ENCODE measurements around the gene CCDC60.

CCDC60 gene

DNA sequence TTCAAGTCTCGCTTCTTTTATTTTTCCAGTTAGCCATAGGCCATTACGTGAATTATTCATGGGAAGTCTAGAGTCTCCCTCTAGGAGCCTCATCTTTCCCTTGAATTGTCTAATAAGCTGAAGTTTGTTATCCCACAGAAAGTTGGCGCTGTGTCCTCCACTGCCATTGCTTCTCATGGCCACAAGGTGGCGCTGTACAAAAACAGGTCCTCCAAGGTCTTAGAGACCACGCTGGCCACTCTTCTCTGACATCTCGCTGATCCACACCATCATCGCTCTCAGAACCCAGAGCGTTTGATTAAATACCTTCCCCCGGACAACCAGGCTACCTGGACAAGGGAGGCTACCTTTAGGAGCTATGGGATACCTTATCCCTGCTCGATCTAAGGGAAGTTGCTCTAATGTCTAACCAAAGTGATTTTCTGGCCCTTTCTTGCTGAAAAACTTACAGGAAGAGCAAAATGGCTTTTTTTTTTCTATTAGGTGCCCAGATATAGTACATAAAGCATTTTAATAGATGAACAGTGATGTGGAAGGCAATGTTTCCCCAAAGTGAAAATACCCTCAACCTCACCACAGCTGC, 110.0 kb downstream of the CCDC60 start:
- Histone ChIP-seq H3K9ac (ENCODE audit: low read length) (no peak overlapping the region), H4K5ac (ENCODE audit: low read length) (no peak overlapping the region), H2AK5ac (ENCODE audit: low read length) (no peak overlapping the region), H3K4ac (ENCODE audit: low read depth, low read length) (no peak overlapping the region), H3K79me1 (ENCODE audit: low read length) (no peaks in the 10 kb centered on the region), H4K8ac (ENCODE audit: low read depth, low read length) (no peak overlapping the region), H2BK15ac (replicated peaks; ENCODE audit: low read depth) (no peak overlapping the region), H3K4me1 (ENCODE audit: control insufficient read depth, low read depth, low read length) (no peaks in the 10 kb centered on the region), H3K4me3 (ENCODE audit: low read length) (no peak overlapping the region), H2BK5ac (ENCODE audit: low read length) (no peak overlapping the region), H3K4me2 (ENCODE audit: low read length) (no peak overlapping the region), H2BK120ac (ENCODE audit: low read depth, low read length) (no peak overlapping the region), H3K27ac (ENCODE audit: low read depth, low read length) (no peak overlapping the region), H3K23ac (ENCODE audit: low read length) (no peak overlapping the region), H3K18ac (ENCODE audit: low read length) (no peak overlapping the region), H3K79me2 (ENCODE audit: control insufficient read depth, insufficient read depth, low read length) (no peaks in the 10 kb centered on the region), H3K56ac (ENCODE audit: low read length) (no peak overlapping the region), H3K36me3 (ENCODE audit: control insufficient read depth, insufficient read depth, low read length) (no peaks in the 10 kb centered on the region), H3K27me3 (ENCODE audit: insufficient read depth, low read length, poor library complexity) (no peaks in the 10 kb centered on the region)
- peak; percentile 88 for DNase-seq
- WGBS (ENCODE audit: extremely low coverage, insufficient coverage, low lambda C conversion rate) = no CpG with 5 or more reads among the region's 10 CpGs

DNA sequence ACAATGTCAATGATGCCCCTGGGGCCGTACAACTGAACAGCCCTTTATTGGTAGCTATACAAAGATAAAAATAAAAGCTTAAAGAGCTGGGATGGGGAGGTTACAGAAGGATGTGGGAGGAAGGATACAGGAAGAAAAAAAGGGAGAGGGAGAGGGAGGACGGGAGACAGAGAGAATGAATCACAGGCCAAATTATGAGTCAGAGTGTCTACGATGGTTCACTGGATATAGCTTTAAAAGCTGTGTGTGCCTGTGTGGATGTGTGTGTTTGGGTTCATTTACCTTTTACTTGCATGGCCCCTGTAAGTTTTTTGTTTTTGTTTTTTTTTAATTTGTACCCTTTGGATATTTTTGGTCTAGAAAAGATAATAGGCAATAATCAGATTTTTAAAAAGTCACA, 111.9 kb downstream of the CCDC60 start:
- no peak overlapping the region for H3K18ac ChIP-seq (ENCODE audit: low read length)

DNA sequence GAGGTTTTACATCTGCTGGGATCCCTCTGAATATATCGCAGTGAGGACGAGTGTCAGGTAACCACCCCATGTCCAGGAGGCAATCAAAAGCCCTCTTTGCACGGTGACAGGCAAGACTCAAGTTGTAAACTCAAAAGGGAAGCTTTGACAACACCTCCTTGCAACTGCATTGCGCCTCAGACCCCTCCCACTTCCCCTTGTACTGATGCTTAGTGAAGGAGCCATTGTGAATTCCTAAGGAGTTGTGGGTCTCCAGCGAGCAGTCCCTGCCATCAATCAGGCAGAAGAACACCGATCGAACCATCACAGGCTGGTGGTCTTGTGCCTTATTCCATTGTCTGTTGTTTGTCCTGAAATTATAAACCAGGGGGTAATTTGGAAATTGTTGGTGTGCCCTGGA, 112.6 kb downstream of the CCDC60 start:
- H3K36me3 ChIP-seq (ENCODE audit: control insufficient read depth, insufficient read depth, low read length) = no peaks in the 10 kb centered on the region
- no peak overlapping the region for H2BK15ac ChIP-seq (replicated peaks; ENCODE audit: low read depth)
- DNase-seq = peak; percentile 10
- no peaks in the 10 kb centered on the region for H3K79me2 ChIP-seq (ENCODE audit: control insufficient read depth, insufficient read depth, low read length)
- H2BK120ac ChIP-seq (ENCODE audit: low read depth, low read length) = no peak overlapping the region
- H2BK5ac ChIP-seq (ENCODE audit: low read length) = no peak overlapping the region
- no CpG with 5 or more reads among the region's 7 CpGs for WGBS (ENCODE audit: extremely low coverage, insufficient coverage, low lambda C conversion rate)
- H4K5ac ChIP-seq (ENCODE audit: low read length) = no peak overlapping the region
- no peak overlapping the region for H2AK5ac ChIP-seq (ENCODE audit: low read length)
- no peak overlapping the region for H3K56ac ChIP-seq (ENCODE audit: low read length)
- no peaks in the 10 kb centered on the region for H3K27me3 ChIP-seq (ENCODE audit: insufficient read depth, low read length, poor library complexity)
- H3K23ac ChIP-seq (ENCODE audit: low read length) = no peak overlapping the region
- no peak overlapping the region for H3K4me3 ChIP-seq (ENCODE audit: low read length)
- no peak overlapping the region for H3K4ac ChIP-seq (ENCODE audit: low read depth, low read length)
- no peak overlapping the region for H4K8ac ChIP-seq (ENCODE audit: low read depth, low read length)
- no peak overlapping the region for H3K4me2 ChIP-seq (ENCODE audit: low read length)
- no peak overlapping the region for H3K9ac ChIP-seq (ENCODE audit: low read length)
- H3K79me1 ChIP-seq (ENCODE audit: low read length) = no peaks in the 10 kb centered on the region
- H3K4me1 ChIP-seq (ENCODE audit: control insufficient read depth, low read depth, low read length) = no peaks in the 10 kb centered on the region
- H3K18ac ChIP-seq (ENCODE audit: low read length) = no peak overlapping the region
- H3K27ac ChIP-seq (ENCODE audit: low read depth, low read length) = no peak overlapping the region

More for the DNA sequence above, 111.9 kb downstream of the CCDC60 start:
- no peak overlapping the region for H3K27ac ChIP-seq (ENCODE audit: low read depth, low read length)
- no CpG with 5 or more reads among the region's 3 CpGs for WGBS (ENCODE audit: extremely low coverage, insufficient coverage, low lambda C conversion rate)
- H3K4ac ChIP-seq (ENCODE audit: low read depth, low read length) = no peak overlapping the region
- H3K4me3 ChIP-seq (ENCODE audit: low read length) = no peak overlapping the region
- no peaks in the 10 kb centered on the region for H3K79me2 ChIP-seq (ENCODE audit: control insufficient read depth, insufficient read depth, low read length)
- no peak overlapping the region for H2BK120ac ChIP-seq (ENCODE audit: low read depth, low read length)
- no peak overlapping the region for H2BK15ac ChIP-seq (replicated peaks; ENCODE audit: low read depth)
- H2BK5ac ChIP-seq (ENCODE audit: low read length) = no peak overlapping the region
- H3K36me3 ChIP-seq (ENCODE audit: control insufficient read depth, insufficient read depth, low read length) = no peaks in the 10 kb centered on the region
- no peaks in the 10 kb centered on the region for H3K79me1 ChIP-seq (ENCODE audit: low read length)
- H4K5ac ChIP-seq (ENCODE audit: low read length) = no peak overlapping the region
- no peaks in the 10 kb centered on the region for H3K27me3 ChIP-seq (ENCODE audit: insufficient read depth, low read length, poor library complexity)
- no peak overlapping the region for H3K23ac ChIP-seq (ENCODE audit: low read length)
- H4K8ac ChIP-seq (ENCODE audit: low read depth, low read length) = no peak overlapping the region
- no peaks in the 10 kb centered on the region for H3K4me1 ChIP-seq (ENCODE audit: control insufficient read depth, low read depth, low read length)
- H3K56ac ChIP-seq (ENCODE audit: low read length) = no peak overlapping the region
- no peak for DNase-seq
- H3K9ac ChIP-seq (ENCODE audit: low read length) = no peak overlapping the region
- H2AK5ac ChIP-seq (ENCODE audit: low read length) = no peak overlapping the region
- H3K4me2 ChIP-seq (ENCODE audit: low read length) = no peak overlapping the region

DNA sequence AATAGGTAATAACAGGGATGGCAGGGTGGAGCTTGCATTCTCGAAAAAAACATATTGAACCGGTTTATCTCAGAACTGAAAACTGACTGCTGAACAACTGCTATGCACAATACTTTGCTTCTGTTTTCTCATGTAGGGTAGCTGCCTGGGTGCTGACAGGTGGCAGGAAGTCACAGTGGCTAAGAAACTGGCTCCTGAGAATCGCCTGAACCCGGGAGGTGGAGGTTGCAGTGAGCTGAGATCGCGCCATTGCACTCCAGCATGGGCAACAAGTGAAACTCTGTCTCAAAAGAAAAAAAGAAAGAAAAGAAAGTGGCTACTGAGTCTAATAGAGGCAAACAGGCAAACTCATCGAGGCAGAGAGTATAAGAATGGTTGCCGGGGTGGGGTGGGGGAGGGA, 113.1 kb downstream of the CCDC60 start:
- Histone ChIP-seq H3K79me1 (ENCODE audit: low read length) (no peaks in the 10 kb centered on the region), H3K18ac (ENCODE audit: low read length) (no peak overlapping the region), H3K4me2 (ENCODE audit: low read length) (no peak overlapping the region), H3K79me2 (ENCODE audit: control insufficient read depth, insufficient read depth, low read length) (no peaks in the 10 kb centered on the region), H3K4me1 (ENCODE audit: control insufficient read depth, low read depth, low read length) (no peaks in the 10 kb centered on the region), H3K36me3 (ENCODE audit: control insufficient read depth, insufficient read depth, low read length) (no peaks in the 10 kb centered on the region), H3K4me3 (ENCODE audit: low read length) (no peak overlapping the region), H3K56ac (ENCODE audit: low read length) (no peak overlapping the region), H3K27ac (ENCODE audit: low read depth, low read length) (no peak overlapping the region), H3K27me3 (ENCODE audit: insufficient read depth, low read length, poor library complexity) (no peaks in the 10 kb centered on the region), H4K5ac (ENCODE audit: low read length) (no peak overlapping the region), H3K4ac (ENCODE audit: low read depth, low read length) (no peak overlapping the region), H2BK120ac (ENCODE audit: low read depth, low read length) (no peak overlapping the region), H2AK5ac (ENCODE audit: low read length) (no peak overlapping the region), H4K8ac (ENCODE audit: low read depth, low read length) (no peak overlapping the region), H2BK5ac (ENCODE audit: low read length) (no peak overlapping the region), H3K9ac (ENCODE audit: low read length) (no peak overlapping the region), H2BK15ac (replicated peaks; ENCODE audit: low read depth) (no peak overlapping the region), H3K23ac (ENCODE audit: low read length) (no peak overlapping the region)
- DNase-seq = no peak
- no CpG with 5 or more reads among the region's 8 CpGs for WGBS (ENCODE audit: extremely low coverage, insufficient coverage, low lambda C conversion rate)

DNA sequence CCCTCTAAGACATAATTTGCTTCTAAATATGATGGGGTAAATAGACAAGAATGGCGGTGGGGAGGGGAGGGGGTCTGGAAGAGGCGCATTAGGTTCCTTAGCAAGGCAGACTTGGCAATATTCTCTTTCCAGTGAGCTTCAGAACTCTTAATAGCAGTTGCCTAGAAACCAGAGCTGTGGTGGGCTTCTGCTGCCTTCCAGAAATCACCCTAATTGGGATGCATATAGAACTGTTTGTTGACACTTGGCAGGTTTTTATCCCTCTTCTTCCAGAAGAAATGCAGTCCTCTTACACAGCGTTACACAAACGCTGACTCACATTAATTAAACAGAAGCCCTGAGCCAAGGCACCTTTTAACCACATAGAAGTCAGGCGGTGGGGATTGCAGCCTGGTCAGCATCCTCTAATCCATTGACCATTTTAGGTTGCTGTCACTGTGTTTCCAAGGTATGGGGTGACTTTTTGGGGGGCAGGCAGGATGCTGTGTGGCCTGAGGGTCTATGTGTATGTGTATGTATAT, 114.1 kb downstream of the CCDC60 start:
- Histone ChIP-seq H4K8ac (ENCODE audit: low read depth, low read length) (no peak overlapping the region), H3K27me3 (ENCODE audit: insufficient read depth, low read length, poor library complexity) (no peaks in the 10 kb centered on the region), H3K4me1 (ENCODE audit: control insufficient read depth, low read depth, low read length) (no peaks in the 10 kb centered on the region), H2BK15ac (replicated peaks; ENCODE audit: low read depth) (no peak overlapping the region), H3K4me3 (ENCODE audit: low read length) (no peak overlapping the region), H3K9ac (ENCODE audit: low read length) (no peak overlapping the region), H3K27ac (ENCODE audit: low read depth, low read length) (no peak overlapping the region), H3K4ac (ENCODE audit: low read depth, low read length) (no peak overlapping the region), H3K18ac (ENCODE audit: low read length) (no peak overlapping the region), H2AK5ac (ENCODE audit: low read length) (no peak overlapping the region), H4K5ac (ENCODE audit: low read length) (no peak overlapping the region), H3K56ac (ENCODE audit: low read length) (no peak overlapping the region), H3K79me1 (ENCODE audit: low read length) (no peaks in the 10 kb centered on the region), H2BK5ac (ENCODE audit: low read length) (no peak overlapping the region), H3K23ac (ENCODE audit: low read length) (no peak overlapping the region), H3K4me2 (ENCODE audit: low read length) (no peak overlapping the region), H2BK120ac (ENCODE audit: low read depth, low read length) (no peak overlapping the region), H3K36me3 (ENCODE audit: control insufficient read depth, insufficient read depth, low read length) (no peaks in the 10 kb centered on the region), H3K79me2 (ENCODE audit: control insufficient read depth, insufficient read depth, low read length) (no peaks in the 10 kb centered on the region)
- DNase-seq = no peak
- no CpG with 5 or more reads among the region's 5 CpGs for WGBS (ENCODE audit: extremely low coverage, insufficient coverage, low lambda C conversion rate)

DNA sequence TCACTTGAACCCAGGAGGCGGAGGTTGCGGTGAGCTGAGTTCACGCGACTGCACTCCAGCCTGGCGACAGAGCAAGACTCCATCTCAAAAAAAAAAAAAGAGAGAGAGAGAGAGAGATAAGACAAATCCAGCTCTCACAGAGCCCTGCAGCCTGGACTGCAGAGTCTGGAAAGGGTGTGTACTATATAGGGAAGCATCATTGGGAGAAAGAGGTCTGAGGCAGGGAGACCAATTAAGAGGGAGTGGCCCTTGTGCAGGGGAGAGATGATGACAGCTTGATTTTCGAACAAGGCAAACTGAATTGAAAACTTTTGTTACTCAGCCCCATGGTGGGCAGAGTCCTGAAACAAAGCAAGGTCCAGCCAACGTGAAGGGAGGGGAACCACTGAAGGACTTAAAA, 116.2 kb downstream of the CCDC60 start:
- H3K27ac ChIP-seq (ENCODE audit: low read depth, low read length) = no peak overlapping the region
- no peaks in the 10 kb centered on the region for H3K36me3 ChIP-seq (ENCODE audit: control insufficient read depth, insufficient read depth, low read length)
- H3K4ac ChIP-seq (ENCODE audit: low read depth, low read length) = no peak overlapping the region
- H3K79me2 ChIP-seq (ENCODE audit: control insufficient read depth, insufficient read depth, low read length) = no peaks in the 10 kb centered on the region
- H4K8ac ChIP-seq (ENCODE audit: low read depth, low read length) = no peak overlapping the region
- no peak overlapping the region for H3K23ac ChIP-seq (ENCODE audit: low read length)
- H3K4me1 ChIP-seq (ENCODE audit: control insufficient read depth, low read depth, low read length) = no peaks in the 10 kb centered on the region
- H3K79me1 ChIP-seq (ENCODE audit: low read length) = no peaks in the 10 kb centered on the region
- WGBS (ENCODE audit: extremely low coverage, insufficient coverage, low lambda C conversion rate) = no CpG with 5 or more reads among the region's 7 CpGs
- no peak overlapping the region for H3K18ac ChIP-seq (ENCODE audit: low read length)
- H2AK5ac ChIP-seq (ENCODE audit: low read length) = no peak overlapping the region
- no peak overlapping the region for H2BK120ac ChIP-seq (ENCODE audit: low read depth, low read length)
- no peak for DNase-seq
- H3K27me3 ChIP-seq (ENCODE audit: insufficient read depth, low read length, poor library complexity) = no peaks in the 10 kb centered on the region
- H3K9ac ChIP-seq (ENCODE audit: low read length) = no peak overlapping the region
- H2BK15ac ChIP-seq (replicated peaks; ENCODE audit: low read depth) = no peak overlapping the region
- H3K4me2 ChIP-seq (ENCODE audit: low read length) = no peak overlapping the region
- H3K4me3 ChIP-seq (ENCODE audit: low read length) = no peak overlapping the region
- no peak overlapping the region for H4K5ac ChIP-seq (ENCODE audit: low read length)
- H2BK5ac ChIP-seq (ENCODE audit: low read length) = no peak overlapping the region
- H3K56ac ChIP-seq (ENCODE audit: low read length) = no peak overlapping the region

All from mesendoderm (in vitro differentiated cells).